GM12872 (cell line): Measurements from ENCODE around the gene ZNF385C.

ENCODE experiments used
- TF ChIP-seq, protein P1 (sequence below): IDR thresholded peaks from 3 replicates; pipeline ENCODE4 v1.5.1; 2011; ENCODE audit warnings: low read depth, mild to moderate bottlenecking, low read length, moderate library complexity; ENCODE audit not compliant: insufficient read depth

Gene ZNF385C

DNA sequence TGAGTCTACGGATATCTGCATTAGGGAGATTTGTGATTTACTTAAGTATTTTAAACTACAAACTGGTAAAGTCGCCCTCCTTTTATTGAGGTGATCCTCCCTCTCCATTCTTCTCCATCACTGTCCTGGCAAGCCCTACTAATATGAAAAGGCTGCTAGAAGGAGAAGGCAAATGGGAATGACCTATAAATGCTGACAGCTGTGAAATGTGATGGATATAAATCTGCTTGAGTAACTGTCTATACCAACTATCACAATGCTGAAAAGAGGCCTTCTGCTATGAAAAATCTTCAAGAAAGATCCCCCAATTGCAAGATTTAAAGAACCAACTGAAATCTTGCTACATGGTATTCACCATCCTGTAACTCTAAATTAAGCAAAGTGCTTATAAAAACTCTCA is 96.5 kb downstream of the ZNF385C start:
- TF ChIP-seq, protein P1, sequence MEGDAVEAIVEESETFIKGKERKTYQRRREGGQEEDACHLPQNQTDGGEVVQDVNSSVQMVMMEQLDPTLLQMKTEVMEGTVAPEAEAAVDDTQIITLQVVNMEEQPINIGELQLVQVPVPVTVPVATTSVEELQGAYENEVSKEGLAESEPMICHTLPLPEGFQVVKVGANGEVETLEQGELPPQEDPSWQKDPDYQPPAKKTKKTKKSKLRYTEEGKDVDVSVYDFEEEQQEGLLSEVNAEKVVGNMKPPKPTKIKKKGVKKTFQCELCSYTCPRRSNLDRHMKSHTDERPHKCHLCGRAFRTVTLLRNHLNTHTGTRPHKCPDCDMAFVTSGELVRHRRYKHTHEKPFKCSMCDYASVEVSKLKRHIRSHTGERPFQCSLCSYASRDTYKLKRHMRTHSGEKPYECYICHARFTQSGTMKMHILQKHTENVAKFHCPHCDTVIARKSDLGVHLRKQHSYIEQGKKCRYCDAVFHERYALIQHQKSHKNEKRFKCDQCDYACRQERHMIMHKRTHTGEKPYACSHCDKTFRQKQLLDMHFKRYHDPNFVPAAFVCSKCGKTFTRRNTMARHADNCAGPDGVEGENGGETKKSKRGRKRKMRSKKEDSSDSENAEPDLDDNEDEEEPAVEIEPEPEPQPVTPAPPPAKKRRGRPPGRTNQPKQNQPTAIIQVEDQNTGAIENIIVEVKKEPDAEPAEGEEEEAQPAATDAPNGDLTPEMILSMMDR = no peak

GRCh38 chr17:42000413-42001133 is 97.7 kb downstream of the ZNF385C start:
- TF ChIP-seq, protein P1 = no peak

DNA sequence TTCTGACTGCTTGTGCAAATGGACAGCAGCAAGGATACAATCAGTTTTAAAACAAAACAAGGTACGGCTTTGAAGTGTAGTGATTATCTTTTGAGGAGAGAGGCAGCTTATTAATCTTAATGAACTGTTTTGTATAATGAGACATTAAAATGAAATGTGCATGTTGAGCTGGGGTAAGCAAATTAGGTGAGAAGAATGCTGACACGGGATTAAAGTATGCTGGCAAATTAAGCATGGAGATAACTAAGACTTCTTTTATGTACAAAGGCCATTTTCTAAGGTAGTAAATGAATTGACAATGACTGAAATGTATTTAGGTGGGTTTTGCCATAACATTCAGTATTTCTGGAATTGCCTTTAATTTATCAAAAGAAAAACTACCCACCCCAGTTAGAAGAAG is 99.8 kb downstream of the ZNF385C start:
- TF ChIP-seq, protein P1 = no peak

- TF ChIP-seq, protein P1 = no peak
These were observed 101.5 kb downstream of the ZNF385C start for GRCh38 chr17:41996855-41997164.

DNA sequence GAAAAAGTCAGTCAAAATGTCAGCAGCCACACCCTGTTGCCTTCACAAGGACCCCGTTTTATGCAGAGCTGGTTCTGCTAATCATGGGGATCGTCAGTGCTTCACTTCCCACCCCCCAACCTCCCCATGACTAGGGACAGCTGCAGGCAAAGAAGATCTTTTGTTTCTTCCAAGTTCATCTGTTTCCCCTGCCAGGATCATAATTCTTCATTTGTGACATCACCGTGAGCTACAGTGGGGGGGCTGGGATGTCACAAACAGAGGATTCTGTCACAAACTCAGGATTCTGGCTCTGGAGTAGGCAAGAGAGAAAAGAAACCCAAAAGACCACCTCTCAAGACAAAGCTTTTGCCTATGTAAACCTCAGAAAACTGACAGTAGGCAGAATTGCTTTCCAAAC is 105.7 kb downstream of the ZNF385C start:
- TF ChIP-seq, protein P1 = no peak

GRCh38 chr17:41989702-41990419 is 108.4 kb downstream of the ZNF385C start:
- TF ChIP-seq, protein P1 = no peak

- TF ChIP-seq, protein P1 = no peak
These were observed 109.9 kb downstream of the ZNF385C start for GRCh38 chr17:41988418-41988817.
